Neural progenitor cell (in vitro differentiated cells): ENCODE measurements around the gene HM13. TPM values are rescaled to one million over a fixed set of nuclear protein-coding genes. Genes with fewer than 3 reads are reported as not detected.

Source experiments
- DNase-seq: peaks from one replicate; pipeline ENCODE4 v3.0.0-alpha.2; 2016; ENCODE audit warnings: low spot score
- H2AFZ ChIP-seq: fragments of 200-600 bp; sonication (generic); replicated peaks from 2 replicates; pipeline ENCODE4 v1.6.1; 2016; ENCODE audit warnings: antibody characterized with exemption
- H3F3A ChIP-seq: fragments of 200-600 bp; sonication (generic); 2 replicates; pipeline ENCODE4 v1.6.1; 2016; ENCODE audit warnings: antibody characterized with exemption, low read depth
- H3K27ac ChIP-seq: fragments of 200-600 bp; sonication (generic); 2 replicates; pipeline ENCODE4 v1.5.1; 2016; ENCODE audit warnings: mild to moderate bottlenecking
- H3K27me3 ChIP-seq: fragments of 200-600 bp; sonication (generic); 2 replicates; pipeline ENCODE4 v1.6.1; 2016; ENCODE audit warnings: mild to moderate bottlenecking, moderate library complexity
- H3K36me3 ChIP-seq: fragments of 200-600 bp; sonication (generic); 2 replicates; pipeline ENCODE4 v1.5.1; 2016
- H3K4me1 ChIP-seq: fragments of 200-600 bp; sonication (generic); 2 replicates; pipeline ENCODE4 v1.6.1; 2016; ENCODE audit warnings: mixed run types
- H3K4me2 ChIP-seq: fragments of 200-600 bp; sonication (generic); 2 replicates; pipeline ENCODE4 v1.6.1; 2016
- H3K4me3 ChIP-seq: fragments of 200-600 bp; sonication (generic); 2 replicates; pipeline ENCODE4 v1.5.1; 2016
- H3K79me2 ChIP-seq: fragments of 200-600 bp; sonication (generic); 2 replicates; pipeline ENCODE4 v1.6.1; 2016; ENCODE audit warnings: low read depth
- H3K9ac ChIP-seq: fragments of 200-600 bp; sonication (generic); 2 replicates; pipeline ENCODE4 v1.6.1; 2016
- H3K9me3 ChIP-seq: fragments of 200-600 bp; sonication (generic); 2 replicates; pipeline ENCODE4 v1.5.1; 2016; ENCODE audit warnings: low read depth
- H4K20me1 ChIP-seq: fragments of 200-600 bp; sonication (generic); 2 replicates; pipeline ENCODE4 v1.6.1; 2016; ENCODE audit warnings: low read depth
- H3K27ac Mint-ChIP-seq: 3 replicates; pipeline ENCODE4 v1.8.0; 2021; ENCODE audit warnings: mixed read lengths
- H3K27me3 Mint-ChIP-seq: 2 replicates; pipeline ENCODE4 v1.8.0; 2022; ENCODE audit warnings: low read depth, mild to moderate bottlenecking, inconsistent platforms, moderate library complexity, mixed read lengths; ENCODE audit not compliant: insufficient read depth
- H3K36me3 Mint-ChIP-seq: 3 replicates; pipeline ENCODE4 v1.8.0; 2021; ENCODE audit warnings: mixed read lengths
- H3K4me1 Mint-ChIP-seq: 3 replicates; pipeline ENCODE4 v1.8.0; 2021; ENCODE audit warnings: mixed read lengths
- H3K4me3 Mint-ChIP-seq: 3 replicates; pipeline ENCODE4 v1.8.0; 2021; ENCODE audit warnings: mild to moderate bottlenecking, moderate library complexity, mixed read lengths
- H3K9me3 Mint-ChIP-seq: 3 replicates; pipeline ENCODE4 v1.8.0; 2020; ENCODE audit warnings: mixed read lengths
- CTCF ChIP-seq: fragments of 200-600 bp; sonication (generic); IDR thresholded peaks from 2 replicates; pipeline ENCODE4 v1.5.1; 2017; ENCODE audit warnings: antibody characterized with exemption, mild to moderate bottlenecking
- EZH2 ChIP-seq: fragments of 200-600 bp; sonication (generic); IDR thresholded peaks from 2 replicates; pipeline ENCODE4 v1.6.1; 2017; ENCODE audit warnings: antibody characterized with exemption, mild to moderate bottlenecking, moderate library complexity
- EZH2phosphoT487 ChIP-seq: fragments of 200-600 bp; sonication (generic); IDR thresholded peaks from 2 replicates; pipeline ENCODE4 v1.6.1; 2017; ENCODE audit warnings: antibody characterized with exemption
- total RNA-seq: library from RNA; depleted of rRNA; stranded (reverse); fragments of >200 nt; gene quantifications from 2 replicates; pipeline ENCODE4 v1.2.3, GENCODE V29; 2015; ENCODE audit warnings: low replicate concordance

Gene HM13
- total RNA-seq, 1 donor from 2014 or later = 46.2 TPM

- Mint-ChIP-seq H3K27ac (peak overlapping the region; percentile 78), H3K4me3 (peak overlapping the region; percentile 2), H3K9me3 (no peaks in the 10 kb centered on the region), H3K4me1 (peaks cover 48% of the 10 kb centered on the region), H3K27me3 (peaks cover 8% of the 10 kb centered on the region), H3K36me3 (no peaks in the 10 kb centered on the region)
- TF ChIP-seq EZH2 (no peak), EZH2phosphoT487 (no peak), CTCF (no peak)
- peaks cover 25% of the 10 kb centered on the region for H3F3A ChIP-seq
- no peak overlapping the region for H3K27ac ChIP-seq
- H4K20me1 ChIP-seq = no peaks in the 10 kb centered on the region
- peaks cover 1% of the 10 kb centered on the region for H3K27me3 ChIP-seq
- H3K9ac ChIP-seq = no peak overlapping the region
- H3K9me3 ChIP-seq = no peaks in the 10 kb centered on the region
- no peak overlapping the region for H3K4me3 ChIP-seq
- no peaks in the 10 kb centered on the region for H3K79me2 ChIP-seq
- H3K4me1 ChIP-seq = peaks cover 15% of the 10 kb centered on the region
- no peak for DNase-seq
- no peak overlapping the region for H2AFZ ChIP-seq
- no peak overlapping the region for H3K4me2 ChIP-seq
- no peaks in the 10 kb centered on the region for H3K36me3 ChIP-seq
These were observed 79.8 kb downstream of the HM13 start for GRCh38 chr20:31594002-31594557.

- Mint-ChIP-seq H3K4me3 (peak overlapping the region; percentile 9), H3K4me1 (peaks cover 45% of the 10 kb centered on the region), H3K36me3 (no peaks in the 10 kb centered on the region), H3K9me3 (no peaks in the 10 kb centered on the region), H3K27ac (peak overlapping the region; percentile 78), H3K27me3 (peaks cover 8% of the 10 kb centered on the region)
- Histone ChIP-seq H3F3A (peaks cover 25% of the 10 kb centered on the region), H3K4me2 (no peak overlapping the region), H4K20me1 (no peaks in the 10 kb centered on the region), H3K36me3 (no peaks in the 10 kb centered on the region), H3K4me1 (peaks cover 15% of the 10 kb centered on the region), H3K79me2 (no peaks in the 10 kb centered on the region), H3K9ac (no peak overlapping the region), H3K9me3 (no peaks in the 10 kb centered on the region), H3K27me3 (no peaks in the 10 kb centered on the region), H3K27ac (no peak overlapping the region), H2AFZ (no peak overlapping the region), H3K4me3 (no peak overlapping the region)
- peak; percentile 42 for DNase-seq
- TF ChIP-seq CTCF = no peak
- TF ChIP-seq EZH2 = no peak
- no peak for TF ChIP-seq EZH2phosphoT487
These were observed 80.5 kb downstream of the HM13 start for GRCh38 chr20:31594558-31595379.

GRCh38 chr20:31595380-31595653 lies 81.1 kb downstream of the HM13 start:
- Histone ChIP-seq H3K79me2 (no peaks in the 10 kb centered on the region), H3K27me3 (no peaks in the 10 kb centered on the region), H3K9ac (no peak overlapping the region), H3K4me3 (no peak overlapping the region), H3K4me1 (peaks cover 15% of the 10 kb centered on the region), H3F3A (peaks cover 25% of the 10 kb centered on the region), H2AFZ (no peak overlapping the region), H3K4me2 (no peak overlapping the region), H3K36me3 (no peaks in the 10 kb centered on the region), H4K20me1 (no peaks in the 10 kb centered on the region), H3K9me3 (no peaks in the 10 kb centered on the region), H3K27ac (no peak overlapping the region)
- peak overlapping the region; percentile 98 for H3K27ac Mint-ChIP-seq
- no peak for DNase-seq
- H3K36me3 Mint-ChIP-seq = no peaks in the 10 kb centered on the region
- H3K4me3 Mint-ChIP-seq = peak overlapping the region; percentile 57
- H3K27me3 Mint-ChIP-seq = peaks cover 8% of the 10 kb centered on the region
- no peak for TF ChIP-seq EZH2phosphoT487
- TF ChIP-seq CTCF = no peak
- no peak for TF ChIP-seq EZH2
- H3K9me3 Mint-ChIP-seq = no peaks in the 10 kb centered on the region
- peaks cover 45% of the 10 kb centered on the region for H3K4me1 Mint-ChIP-seq
